HG03135 (cell line): Measurements from ENCODE around the gene SLC35G4.
"Not testable (repeated sequence)": the region's sequence is repeated elsewhere in the genome, so short reads cannot be mapped to it uniquely, and the experiment has no call there.

Source experiments
- ATAC-seq: cut with Tn5 transposase; IDR thresholded peaks from one replicate; pipeline ENCODE4 v1.9.1; 2021; ENCODE audit warnings: mild to moderate bottlenecking, moderate library complexity; ENCODE audit not compliant: unreplicated experiment

The SLC35G4 gene

GRCh38 chr18:11613073-11613472, 3.7 kb downstream of the SLC35G4 start:
- not testable (repeated sequence) for ATAC-seq

- ATAC-seq: not testable (repeated sequence)
Measured at GRCh38 chr18:11613611-11614010, 4.2 kb downstream of the SLC35G4 start.

- not testable (repeated sequence) for ATAC-seq
Measured at GRCh38 chr18:11614042-11614441, 4.6 kb downstream of the SLC35G4 start.

- not testable (repeated sequence) for ATAC-seq
Measured at GRCh38 chr18:11614981-11615380, 5.6 kb downstream of the SLC35G4 start.

- ATAC-seq: not testable (repeated sequence)
Measured at GRCh38 chr18:11647310-11647709, 37.9 kb downstream of the SLC35G4 start.

GRCh38 chr18:11647804-11648203, 38.4 kb downstream of the SLC35G4 start:
- ATAC-seq: not testable (repeated sequence)

- no peak for ATAC-seq
Measured at GRCh38 chr18:11649839-11650238, 40.4 kb downstream of the SLC35G4 start.

GRCh38 chr18:11651899-11652298, 42.5 kb downstream of the SLC35G4 start:
- no peak for ATAC-seq

GRCh38 chr18:11653521-11653920, 44.1 kb downstream of the SLC35G4 start:
- no peak for ATAC-seq

- peak; percentile 54 for ATAC-seq
Measured at GRCh38 chr18:11654736-11655605, 45.6 kb downstream of the SLC35G4 start.

GRCh38 chr18:11655606-11655932, 46.2 kb downstream of the SLC35G4 start:
- ATAC-seq: no peak

GRCh38 chr18:11657152-11657551, 47.8 kb downstream of the SLC35G4 start:
- ATAC-seq: no peak

- no peak for ATAC-seq
Measured at GRCh38 chr18:11657554-11657953, 48.2 kb downstream of the SLC35G4 start.

GRCh38 chr18:11658019-11658418, 48.6 kb downstream of the SLC35G4 start:
- no peak for ATAC-seq

GRCh38 chr18:11658989-11659388, 49.6 kb downstream of the SLC35G4 start:
- no peak for ATAC-seq
